MCF 10A (cell line): ENCODE data around the gene COL20A1. TPM values are rescaled to one million over a fixed set of nuclear protein-coding genes. Genes with fewer than 3 reads are reported as not detected.

Experiments
- BruUV-seq: library from RNA; stranded (reverse); fragments of 400-500 nt; replicated peaks from 2 replicates; lab custom pipeline; 2021; lab: Mats Ljungman, UMichigan
- CTCF ChIA-PET: fragments of 300-600 bp; sonication (Branson Sonifier 250); formaldehyde crosslinking; extraction: SDS; loops from one replicate; lab custom pipeline; 2021; ENCODE audit warnings: antibody characterized with exemption, inconsistent platforms; lab: Yijun Ruan, JAX
- POLR2A ChIA-PET: fragments of 300-600, 350-650 bp; sonication (Branson Sonifier 250); formaldehyde crosslinking; extraction: SDS; loops from one replicate; lab custom pipeline; 2020; ENCODE audit warnings: antibody characterized with exemption, inconsistent platforms; lab: Yijun Ruan, JAX
- DNase-seq: peaks from one replicate; pipeline ENCODE4 v3.0.0-alpha.2; 2018; ENCODE audit not compliant: unreplicated experiment
- H3K27ac Mint-ChIP-seq: one replicate; pipeline ENCODE4 v1.8.0; 2022; ENCODE audit warnings: mild to moderate bottlenecking, low read depth, mixed read lengths; ENCODE audit not compliant: unreplicated experiment
- H3K27me3 Mint-ChIP-seq: one replicate; pipeline ENCODE4 v1.8.0; 2022; ENCODE audit warnings: mixed read lengths; ENCODE audit not compliant: insufficient read depth, unreplicated experiment
- H3K36me3 Mint-ChIP-seq: one replicate; pipeline ENCODE4 v1.8.0; 2022; ENCODE audit warnings: mild to moderate bottlenecking, moderate library complexity, mixed read lengths; ENCODE audit not compliant: insufficient read depth, unreplicated experiment
- H3K4me1 Mint-ChIP-seq: one replicate; pipeline ENCODE4 v1.8.0; 2022; ENCODE audit warnings: mixed read lengths; ENCODE audit not compliant: insufficient read depth, unreplicated experiment
- H3K4me3 Mint-ChIP-seq: one replicate; pipeline ENCODE4 v1.8.0; 2022; ENCODE audit warnings: mild to moderate bottlenecking, moderate library complexity, mixed read lengths; ENCODE audit not compliant: unreplicated experiment
- H3K9me3 Mint-ChIP-seq: one replicate; pipeline ENCODE4 v1.8.0; 2022; ENCODE audit warnings: mixed read lengths; ENCODE audit not compliant: unreplicated experiment
- intact Hi-C: fragments of 100-400 bp; cut with micrococcal nuclease; formaldehyde crosslinking; loops from 2 replicates; pipeline ENCODE4 v1.14.1; 2022
- total RNA-seq: library from RNA; stranded (reverse); gene quantifications from 2 replicates; pipeline ENCODE4 v1.2.3, GENCODE V29; 2022
- TF ChIP-seq, protein P1 (sequence below): fragments of 200-600 bp; IDR thresholded peaks from one replicate; pipeline ENCODE4 v1.8.0; 2022; ENCODE audit warnings: antibody characterized with exemption, mild to moderate bottlenecking; ENCODE audit not compliant: unreplicated experiment

COL20A1 gene
- total RNA-seq, 1 experiment from 2014 or later, result 0.14 TPM

DNA sequence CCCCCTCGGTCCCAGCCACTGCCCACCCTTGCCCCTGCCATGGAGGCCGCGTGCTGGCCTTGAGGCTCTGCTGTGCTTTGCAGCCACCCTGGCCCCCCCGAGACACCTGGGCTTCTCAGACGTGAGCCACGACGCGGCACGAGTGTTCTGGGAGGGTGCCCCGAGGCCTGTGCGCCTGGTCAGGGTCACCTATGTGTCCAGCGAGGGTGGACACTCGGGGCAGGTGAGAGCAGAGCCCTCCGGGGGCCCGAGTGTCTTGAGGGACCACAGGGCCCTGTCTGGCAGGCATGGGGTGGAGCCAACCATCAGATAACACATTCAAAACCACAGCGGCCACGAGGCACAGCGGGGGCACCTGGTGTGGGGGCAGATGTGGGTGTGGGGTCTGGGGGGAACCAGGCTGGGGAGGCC is 18.9 kb downstream of the COL20A1 start:
- DNase-seq, result no peak
- no TSS peak for BruUV-seq
- no peaks in the 10 kb centered on the region for H3K36me3 Mint-ChIP-seq
- H3K9me3 Mint-ChIP-seq, result no peaks in the 10 kb centered on the region
- no peaks in the 10 kb centered on the region for H3K4me1 Mint-ChIP-seq
- intact Hi-C loops, result no loop called here
- TF ChIP-seq, protein P1, sequence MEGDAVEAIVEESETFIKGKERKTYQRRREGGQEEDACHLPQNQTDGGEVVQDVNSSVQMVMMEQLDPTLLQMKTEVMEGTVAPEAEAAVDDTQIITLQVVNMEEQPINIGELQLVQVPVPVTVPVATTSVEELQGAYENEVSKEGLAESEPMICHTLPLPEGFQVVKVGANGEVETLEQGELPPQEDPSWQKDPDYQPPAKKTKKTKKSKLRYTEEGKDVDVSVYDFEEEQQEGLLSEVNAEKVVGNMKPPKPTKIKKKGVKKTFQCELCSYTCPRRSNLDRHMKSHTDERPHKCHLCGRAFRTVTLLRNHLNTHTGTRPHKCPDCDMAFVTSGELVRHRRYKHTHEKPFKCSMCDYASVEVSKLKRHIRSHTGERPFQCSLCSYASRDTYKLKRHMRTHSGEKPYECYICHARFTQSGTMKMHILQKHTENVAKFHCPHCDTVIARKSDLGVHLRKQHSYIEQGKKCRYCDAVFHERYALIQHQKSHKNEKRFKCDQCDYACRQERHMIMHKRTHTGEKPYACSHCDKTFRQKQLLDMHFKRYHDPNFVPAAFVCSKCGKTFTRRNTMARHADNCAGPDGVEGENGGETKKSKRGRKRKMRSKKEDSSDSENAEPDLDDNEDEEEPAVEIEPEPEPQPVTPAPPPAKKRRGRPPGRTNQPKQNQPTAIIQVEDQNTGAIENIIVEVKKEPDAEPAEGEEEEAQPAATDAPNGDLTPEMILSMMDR, result no peak
- no peak overlapping the region for H3K4me3 Mint-ChIP-seq
- ChIA-PET POLR2A (no interaction called here), CTCF (interaction anchor here (1.4 to 4.7 kb wide), 3 partner anchors 12 to 68 kb away, joined by 5 to 85 read pairs (median 10); no protein-coding TSS in a partner anchor)
- H3K27me3 Mint-ChIP-seq, result no peaks in the 10 kb centered on the region
- H3K27ac Mint-ChIP-seq, result no peak overlapping the region

DNA sequence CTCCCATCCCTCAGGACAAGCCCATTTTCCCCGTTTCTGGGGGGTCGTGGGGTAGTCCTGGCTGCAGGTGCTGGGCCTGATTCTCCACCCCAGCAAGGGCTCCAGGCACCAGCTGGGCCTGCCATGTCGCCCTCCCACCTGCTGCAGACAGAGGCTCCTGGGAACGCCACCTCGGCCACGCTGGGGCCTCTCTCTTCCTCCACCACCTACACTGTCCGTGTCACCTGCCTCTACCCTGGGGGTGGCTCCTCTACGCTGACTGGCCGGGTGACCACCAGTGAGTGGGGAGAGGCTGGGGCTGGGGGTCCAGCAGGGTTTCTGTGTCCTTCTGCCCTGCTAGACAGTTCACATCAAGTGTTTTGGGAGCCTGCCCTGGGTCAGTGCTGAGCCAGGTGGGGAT is 19.3 kb downstream of the COL20A1 start:
- H3K36me3 Mint-ChIP-seq, result no peaks in the 10 kb centered on the region
- no TSS peak for BruUV-seq
- TF ChIP-seq, protein P1, result no peak
- no peaks in the 10 kb centered on the region for H3K27me3 Mint-ChIP-seq
- H3K4me1 Mint-ChIP-seq, result no peaks in the 10 kb centered on the region
- H3K4me3 Mint-ChIP-seq, result no peak overlapping the region
- CTCF ChIA-PET, result interaction anchor here (1.0 kb wide), 1 partner anchor 89 kb away, joined by 8 read pairs; no protein-coding TSS in a partner anchor
- H3K9me3 Mint-ChIP-seq, result no peaks in the 10 kb centered on the region
- no peak for DNase-seq
- POLR2A ChIA-PET, result no interaction called here
- intact Hi-C loops, result no loop called here
- H3K27ac Mint-ChIP-seq, result no peak overlapping the region

DNA sequence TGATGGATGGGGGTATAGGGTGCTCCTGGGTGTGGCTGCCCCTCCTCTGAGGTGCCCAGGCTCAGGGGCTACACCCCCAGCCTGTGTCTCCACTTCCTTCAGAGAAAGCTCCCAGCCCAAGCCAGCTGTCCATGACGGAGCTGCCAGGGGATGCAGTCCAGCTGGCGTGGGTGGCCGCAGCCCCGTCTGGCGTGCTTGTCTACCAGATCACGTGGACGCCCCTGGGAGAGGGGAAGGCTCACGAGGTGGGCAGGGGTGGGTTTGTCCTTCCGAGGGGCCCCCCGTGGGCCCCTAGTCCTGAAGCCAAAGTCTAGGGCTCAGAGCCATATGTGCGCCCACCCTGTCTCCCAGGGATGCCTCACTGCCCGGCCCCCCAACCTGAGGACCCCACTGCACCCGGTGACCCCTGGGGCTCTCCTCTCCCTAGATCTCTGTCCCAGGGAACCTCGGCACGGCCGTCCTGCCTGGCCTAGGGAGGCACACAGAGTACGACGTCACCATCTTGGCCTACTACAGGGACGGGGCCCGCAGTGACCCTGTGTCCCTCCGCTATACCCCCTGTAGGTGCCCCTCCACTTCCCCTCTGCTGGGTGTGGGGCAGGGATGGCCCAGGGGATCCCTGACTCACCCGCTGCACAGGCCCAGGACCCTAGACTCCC is 19.8 kb downstream of the COL20A1 start:
- Mint-ChIP-seq H3K27ac (no peak overlapping the region), H3K36me3 (no peaks in the 10 kb centered on the region), H3K4me1 (no peaks in the 10 kb centered on the region), H3K4me3 (no peak overlapping the region), H3K27me3 (no peaks in the 10 kb centered on the region), H3K9me3 (no peaks in the 10 kb centered on the region)
- TF ChIP-seq, protein P1, result no peak
- POLR2A ChIA-PET, result no interaction called here
- no peak for DNase-seq
- BruUV-seq, result no TSS peak
- intact Hi-C loops, result no loop called here
- CTCF ChIA-PET, result interaction anchor here (0.6 to 1.6 kb wide), 3 partner anchors 69 to 472 kb away, joined by 4 to 8 read pairs (median 5); no protein-coding TSS in a partner anchor

DNA sequence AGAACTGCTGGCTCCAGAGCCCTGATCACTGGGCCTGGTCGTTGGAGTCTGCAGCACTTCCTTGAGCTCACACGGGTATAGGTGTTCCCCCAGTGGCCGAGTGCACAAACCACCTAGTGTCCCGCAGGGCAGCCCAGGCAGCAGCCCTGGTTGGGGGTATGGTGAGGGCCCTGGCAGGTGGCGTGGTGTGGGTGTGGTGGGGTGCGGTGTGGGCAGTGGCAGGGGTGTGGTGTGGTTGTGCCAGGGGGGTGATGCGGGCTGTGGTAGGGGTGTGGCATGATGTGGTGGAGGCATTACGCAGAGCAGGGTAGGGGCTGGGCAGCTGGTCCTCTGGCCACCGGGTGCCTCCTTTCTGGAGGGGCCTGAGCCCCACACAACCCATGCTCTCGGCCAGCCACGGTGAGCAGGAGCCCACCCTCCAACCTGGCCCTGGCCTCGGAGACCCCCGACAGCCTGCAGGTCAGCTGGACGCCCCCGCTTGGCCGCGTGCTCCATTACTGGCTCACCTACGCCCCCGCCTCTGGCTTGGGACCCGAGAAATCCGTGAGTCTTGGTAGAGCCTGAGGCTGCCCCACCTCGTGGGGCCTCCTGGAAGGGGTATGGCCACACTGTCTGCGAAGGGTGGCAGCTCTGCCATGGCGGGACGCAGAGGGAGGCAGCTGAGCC is 20.5 kb downstream of the COL20A1 start:
- intact Hi-C loops, result no loop called here
- ChIA-PET POLR2A (interaction anchor here (0.6 kb wide), 1 partner anchor 742 kb away, joined by 3 read pairs; no protein-coding TSS in a partner anchor), CTCF (interaction anchor here (0.6 to 1.6 kb wide), 5 partner anchors 66 to 471 kb away, joined by 3 to 8 read pairs (median 4); no protein-coding TSS in a partner anchor)
- H3K4me1 Mint-ChIP-seq, result no peaks in the 10 kb centered on the region
- H3K36me3 Mint-ChIP-seq, result no peaks in the 10 kb centered on the region
- TF ChIP-seq, protein P1, result no peak
- BruUV-seq, result no TSS peak
- H3K27me3 Mint-ChIP-seq, result no peaks in the 10 kb centered on the region
- H3K9me3 Mint-ChIP-seq, result no peaks in the 10 kb centered on the region
- H3K4me3 Mint-ChIP-seq, result no peak overlapping the region
- DNase-seq, result no peak
- no peak overlapping the region for H3K27ac Mint-ChIP-seq
